Ascending aorta (tissue), 2 donors: Measurements from ENCODE around the gene EML6. TPM values are rescaled to one million over a fixed set of nuclear protein-coding genes. Genes with fewer than 3 reads are reported as not detected.
"Not testable (repeated sequence)": the region's sequence is repeated elsewhere in the genome, so short reads cannot be mapped to it uniquely, and the experiment has no call there.

Experiments used
- DNase-seq, 2 donors: peaks; one replicate each; pipeline ENCODE4 v3.0.0-alpha.2; 2019; ENCODE audit warnings: low spot score in 2 of 2
- H3K27ac ChIP-seq, 2 donors: fragments of 200-600 bp; sonication (generic); one replicate each; pipeline ENCODE4 v1.5.1; 2016 to 2017; ENCODE audit warnings: mild to moderate bottlenecking in 1 of 2
- H3K27me3 ChIP-seq: fragments of 200-600 bp; sonication (generic); one replicate; pipeline ENCODE4 v1.5.1; 2017
- H3K36me3 ChIP-seq, 2 donors: fragments of 200-600 bp; sonication (generic); one replicate each; pipeline ENCODE4 v1.5.1; 2016
- H3K4me1 ChIP-seq, 2 donors: fragments of 200-600 bp; sonication (generic); one replicate each; pipeline ENCODE4 v1.5.1; 2016 to 2017; ENCODE audit warnings: mild to moderate bottlenecking in 1 of 2
- H3K4me3 ChIP-seq, 2 donors: fragments of 200-600 bp; sonication (generic); one replicate each; pipeline ENCODE4 v1.5.1; 2016 to 2017; ENCODE audit warnings: mild to moderate bottlenecking in 1 of 2
- H3K9me3 ChIP-seq, 2 donors: fragments of 200-600 bp; sonication (generic); one replicate each; pipeline ENCODE4 v1.5.1; 2016
- CTCF ChIP-seq, 3 experiments: fragments of 200-600 bp in 2 of 3; fragments of 450-650 bp in 1 of 3; sonication (generic) in 2 of 3; IDR thresholded peaks; one replicate each; pipeline ENCODE4 v1.5.1; 2016 to 2019; ENCODE audit warnings: antibody characterized with exemption in 3 of 3, mild to moderate bottlenecking in 1 of 3, moderate library complexity in 1 of 3
- intact Hi-C: fragments of 100-400 bp; cut with DNase I; formaldehyde crosslinking; loops from one replicate; pipeline ENCODE4 v1.15.1; 2023
- total RNA-seq: library from RNA; depleted of rRNA; stranded (reverse); fragments of >200 nt; gene quantifications from one replicate; pipeline ENCODE4 v1.1.0, GENCODE V29; 2016

The EML6 gene
- total RNA-seq, 1 donor from 2014 or later: not detected

GRCh38 chr2:54687595-54688152 is 35.8 kb upstream of the EML6 start:
- Histone ChIP-seq H3K4me3 (no peak overlapping the region), H3K4me1 (no peaks in the 10 kb centered on the region), H3K9me3 (no peaks in the 10 kb centered on the region), H3K27me3 (no peaks in the 10 kb centered on the region), H3K36me3 (no peaks in the 10 kb centered on the region), H3K27ac (no peak overlapping the region)
- intact Hi-C loops: no loop called here
- no peak for TF ChIP-seq CTCF (IDR thresholded peaks at IDR 0.05)
- DNase-seq: no peak

- Histone ChIP-seq H3K27ac (no peak overlapping the region), H3K27me3 (no peaks in the 10 kb centered on the region), H3K4me3 (no peak overlapping the region), H3K4me1 (no peaks in the 10 kb centered on the region), H3K36me3 (no peaks in the 10 kb centered on the region), H3K9me3 (no peaks in the 10 kb centered on the region)
- intact Hi-C loops: no loop called here
- no peak for DNase-seq
- no peak for TF ChIP-seq CTCF (IDR thresholded peaks at IDR 0.05)
These were observed 31.9 kb upstream of the EML6 start for GRCh38 chr2:54691445-54692135.

- no peak overlapping the region for H3K4me3 ChIP-seq
- H3K4me1 ChIP-seq: no peaks in the 10 kb centered on the region
- TF ChIP-seq CTCF (IDR thresholded peaks at IDR 0.05): no peak
- H3K9me3 ChIP-seq: no peaks in the 10 kb centered on the region
- DNase-seq: no peak
- H3K27ac ChIP-seq: no peak overlapping the region
- H3K27me3 ChIP-seq: no peaks in the 10 kb centered on the region
- no peaks in the 10 kb centered on the region for H3K36me3 ChIP-seq
- intact Hi-C loops: no loop called here
These were observed 30.9 kb upstream of the EML6 start for GRCh38 chr2:54692556-54692955.

- Histone ChIP-seq H3K9me3 (no peaks in the 10 kb centered on the region), H3K4me3 (no peak overlapping the region), H3K27me3 (no peaks in the 10 kb centered on the region), H3K36me3 (no peaks in the 10 kb centered on the region), H3K4me1 (no peaks in the 10 kb centered on the region), H3K27ac (no peak overlapping the region)
- TF ChIP-seq CTCF (IDR thresholded peaks at IDR 0.05): no peak
- intact Hi-C loops: no loop called here
- DNase-seq: no peak
These were observed 28.1 kb upstream of the EML6 start for GRCh38 chr2:54695378-54695777.

- Histone ChIP-seq H3K9me3 (no peaks in the 10 kb centered on the region), H3K27ac (no peak overlapping the region), H3K4me3 (no peak overlapping the region), H3K36me3 (no peaks in the 10 kb centered on the region), H3K27me3 (no peaks in the 10 kb centered on the region), H3K4me1 (no peaks in the 10 kb centered on the region)
- TF ChIP-seq CTCF (IDR thresholded peaks at IDR 0.05): no peak
- no peak for DNase-seq
- intact Hi-C loops: no loop called here
These were observed 25.5 kb upstream of the EML6 start for GRCh38 chr2:54697934-54698333.

GRCh38 chr2:54698926-54699325 is 24.5 kb upstream of the EML6 start:
- H3K4me3 ChIP-seq, H3K9me3 ChIP-seq, DNase-seq, intact Hi-C loops, H3K27me3 ChIP-seq, H3K27ac ChIP-seq, H3K36me3 ChIP-seq, H3K4me1 ChIP-seq: not testable (repeated sequence)
